A549 (cell line): Measurements from ENCODE around the gene SBF2. TPM values are rescaled to one million over a fixed set of nuclear protein-coding genes. Genes with fewer than 3 reads are reported as not detected.

Experiments used
- ATAC-seq, 2 experiments: fragments of 200-7000 bp in 1 of 2; fragments of >200 bp in 1 of 2; cut with Nextera tagmentation in 1 of 2; cut with Tn5 transposase in 1 of 2; 3 replicates each; pipeline versions ENCODE4 v1.8.0 to v1.9.1; 2018 to 2020; ENCODE audit warnings: mild to moderate bottlenecking in 1 of 2, moderate library complexity in 1 of 2
- CTCF ChIA-PET: fragments of 300-600 bp; sonication (Branson Sonifier 250); formaldehyde crosslinking; extraction: SDS; loops from one replicate; lab custom pipeline; 2021; ENCODE audit warnings: antibody characterized with exemption, inconsistent platforms; lab: Yijun Ruan, JAX
- POLR2A ChIA-PET: fragments of 350-600 bp; formaldehyde crosslinking; extraction: SDS; loops from one replicate; lab custom pipeline; 2021; ENCODE audit warnings: antibody characterized with exemption, inconsistent platforms; lab: Yijun Ruan, JAX
- DNase-seq, 2 experiments: peaks; one replicate each; pipeline versions ENCODE4 v3.0.0 to v3.0.0-alpha.2; 2011 to 2016; ENCODE audit warnings: low read depth in 1 of 2, low spot score in 1 of 2
- FAIRE-seq: peaks from 2 replicates; lab custom pipeline; 2011; peaks lifted over from hg19 to GRCh38; lab: Jason Lieb, UNC
- H3K27ac ChIP-seq, 2 experiments: fragments of >200 bp; sonication (Bioruptor Twin); formaldehyde crosslinking; 3 replicates each; pipeline ENCODE4 v1.5.1; 2016 to 2017
- H3K4me1 ChIP-seq: fragments of >200 bp; sonication (Bioruptor Twin); formaldehyde crosslinking; 3 replicates; pipeline ENCODE4 v1.6.1; 2016
- H3K4me2 ChIP-seq: fragments of >200 bp; sonication (Bioruptor Twin); formaldehyde crosslinking; 3 replicates; pipeline ENCODE4 v1.6.1; 2016
- H3K4me3 ChIP-seq: fragments of >200 bp; sonication (Bioruptor Twin); formaldehyde crosslinking; 3 replicates; pipeline ENCODE4 v1.5.1; 2016
- H3K9me3 ChIP-seq: fragments of >200 bp; sonication (Bioruptor Twin); formaldehyde crosslinking; 3 replicates; pipeline ENCODE4 v1.6.1; 2016
- CHD2 ChIP-seq: fragments of 150-350 bp; IDR thresholded peaks from 2 replicates; pipeline ENCODE4 v1.6.1; 2014; ENCODE audit warnings: low read length; ENCODE audit not compliant: partially characterized antibody
- E2F6 ChIP-seq: IDR thresholded peaks from 2 replicates; pipeline ENCODE4 v1.6.1; 2012; ENCODE audit warnings: low read depth, borderline replicate concordance
- EHMT2 ChIP-seq: fragments of 200-600 bp; sonication (generic); IDR thresholded peaks from 2 replicates; pipeline ENCODE4 v1.6.1; 2016; ENCODE audit warnings: antibody characterized with exemption, low read depth, mild to moderate bottlenecking, moderate library complexity
- ELK1 ChIP-seq: fragments of 150-350 bp; IDR thresholded peaks from 2 replicates; pipeline ENCODE4 v1.6.1; 2014; ENCODE audit warnings: low read depth, mild to moderate bottlenecking, low read length
- FOSL2 ChIP-seq, 2 experiments: fragments of 450-650 bp in 1 of 2; fragments of >200 bp in 1 of 2; sonication (Bioruptor Twin) in 1 of 2; formaldehyde crosslinking; IDR thresholded peaks; 2 replicates each; pipeline versions ENCODE4 v1.5.0 to v1.6.1; 2016 to 2020; ENCODE audit warnings: mild to moderate bottlenecking in 1 of 2, moderate library complexity in 1 of 2
- HOXA7 ChIP-seq: fragments of 250-450 bp; sonication (Bioruptor Pico); IDR thresholded peaks from 2 replicates; pipeline ENCODE4 v1.5.0; 2020; ENCODE audit warnings: mild to moderate bottlenecking, moderate library complexity
- JUNB ChIP-seq: fragments of >200 bp; sonication (Bioruptor Twin); formaldehyde crosslinking; IDR thresholded peaks from 2 replicates; pipeline ENCODE4 v1.6.1; 2016
- KDM1A ChIP-seq: fragments of 200-600 bp; sonication (generic); IDR thresholded peaks from 2 replicates; pipeline ENCODE4 v1.6.1; 2016; ENCODE audit warnings: low read depth, mild to moderate bottlenecking
- KDM5A ChIP-seq: fragments of 200-600 bp; sonication (generic); IDR thresholded peaks from 2 replicates; pipeline ENCODE4 v1.6.1; 2016; ENCODE audit warnings: antibody characterized with exemption, mild to moderate bottlenecking
- MAFK ChIP-seq: fragments of 450-650 bp; IDR thresholded peaks from 2 replicates; pipeline ENCODE4 v1.6.1; 2014; ENCODE audit not compliant: partially characterized antibody
- PHF8 ChIP-seq: fragments of 200-600 bp; sonication (generic); IDR thresholded peaks from 2 replicates; pipeline ENCODE4 v1.6.1; 2016; ENCODE audit warnings: low read depth, mild to moderate bottlenecking, antibody characterized with exemption, moderate library complexity, borderline replicate concordance
- POLR2AphosphoS2 ChIP-seq: conservative IDR thresholded peaks from 2 replicates; pipeline ENCODE4 v1.6.1; 2012; ENCODE audit warnings: low read length, improper control_type of control experiment, inconsistent platforms
- RCOR1 ChIP-seq: fragments of 150-350 bp; IDR thresholded peaks from 2 replicates; pipeline ENCODE4 v1.6.1; 2014; ENCODE audit warnings: antibody characterized with exemption, low read length, low read depth
- RFX5 ChIP-seq: fragments of 450-650 bp; IDR thresholded peaks from 2 replicates; pipeline ENCODE4 v1.7.1; 2014; ENCODE audit warnings: antibody characterized with exemption, mild to moderate bottlenecking, moderate library complexity
- TP53 ChIP-seq: fragments of 250-450 bp; sonication (Bioruptor Pico); IDR thresholded peaks from 2 replicates; pipeline ENCODE4 v1.5.0; 2021; ENCODE audit warnings: mild to moderate bottlenecking, moderate library complexity
- ZFP36 ChIP-seq: fragments of 450-650 bp; IDR thresholded peaks from 2 replicates; pipeline ENCODE4 v1.6.1; 2014; ENCODE audit warnings: borderline replicate concordance; ENCODE audit not compliant: partially characterized antibody
- WGBS: methylation state at CpG from one replicate; pipeline ENCODE4 v1.1.6; 2017; ENCODE audit errors: missing lambda C conversion rate; 5-methylcytosine and 5-hydroxymethylcytosine counted together
- polyA plus RNA-seq, 4 experiments: library from polyadenylated mRNA; depleted of rRNA in 3 of 4; stranded (reverse); fragments of >200 nt; fragmentation: RNase III in 1 of 4; extraction: RNeasy Plus Mini Kit Qiagen cat#74134 plus additional on column Dnase treatment in 1 of 4; gene quantifications; 2 replicates in 3 of 4; 3 replicates in 1 of 4; pipeline ENCODE4 v1.2.3, GENCODE V29; 2011 to 2017
- TF ChIP-seq, protein P1 (sequence below): fragments of 450-650 bp; IDR thresholded peaks from 2 replicates; pipeline ENCODE4 v1.6.1; 2014; ENCODE audit warnings: antibody characterized with exemption
- TF ChIP-seq, protein P2 (sequence below): IDR thresholded peaks from 2 replicates; pipeline ENCODE4 v1.6.1; 2012

The SBF2 gene
- polyA plus RNA-seq, 2 of the 4 experiments (the other 2 are of a cell fraction), result 11.1 to 49.6 TPM

DNA sequence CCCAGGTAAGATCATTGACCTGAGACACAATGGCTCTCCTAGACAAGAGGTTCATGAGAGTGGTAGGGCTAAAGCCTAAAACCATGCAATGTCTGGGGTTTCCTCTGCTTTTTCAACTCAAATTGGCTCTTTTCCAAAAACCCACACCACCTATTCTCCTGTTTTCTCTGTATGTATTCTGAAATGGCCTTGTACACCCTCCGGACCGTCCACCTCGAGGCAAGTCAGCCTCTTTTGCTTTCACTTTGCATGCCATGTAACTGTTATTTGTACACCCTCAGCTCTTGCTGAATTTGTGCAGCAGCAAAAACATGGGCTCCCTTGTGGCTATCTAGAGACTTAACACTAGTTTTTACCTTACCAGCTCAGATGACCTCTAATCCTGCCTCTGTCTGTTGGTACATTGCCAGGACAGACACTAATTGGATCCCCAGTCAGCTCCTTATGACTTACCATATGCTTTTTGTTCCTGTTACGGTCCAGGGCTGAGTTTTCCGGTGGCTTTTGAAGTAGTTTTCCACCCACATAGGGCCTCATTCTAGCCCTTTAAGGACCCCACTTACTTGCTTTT is 288.0 kb downstream of the SBF2 start:
- no peak for FAIRE-seq
- TF ChIP-seq HOXA7 (CRISPR knock-in tag), result no peak
- no peak for TF ChIP-seq CHD2
- no peak for TF ChIP-seq RFX5
- no peak for TF ChIP-seq KDM1A
- no peak for TF ChIP-seq ELK1
- TF ChIP-seq TP53 (CRISPR knock-in tag), result no peak
- WGBS, result 94% methylated on average over 5 of the region's 5 CpGs
- ChIA-PET CTCF (interaction anchor here (0.6 to 1.3 kb wide), 5 partner anchors 33 to 312 kb away, joined by 3 to 4 read pairs (median 3); no protein-coding TSS in a partner anchor), POLR2A (no interaction called here)
- ATAC-seq, result no peak
- Histone ChIP-seq H3K4me2 (no peak overlapping the region), H3K27ac (no peak overlapping the region), H3K4me1 (no peaks in the 10 kb centered on the region), H3K9me3 (peaks cover 37% of the 10 kb centered on the region), H3K4me3 (no peak overlapping the region)
- no peak for DNase-seq

GRCh38 chr11:10004526-10005113 is 289.4 kb downstream of the SBF2 start:
- no peak for FAIRE-seq
- H3K4me3 ChIP-seq, result no peak overlapping the region
- no peak for TF ChIP-seq FOSL2 (IDR thresholded peaks at IDR 0.05)
- TF ChIP-seq FOSL2 (CRISPR knock-in tag; IDR thresholded peaks at IDR 0.05), result no peak
- TF ChIP-seq PHF8, result no peak
- TF ChIP-seq MAFK, result no peak
- no peak for TF ChIP-seq HOXA7 (CRISPR knock-in tag)
- no peak for TF ChIP-seq EHMT2
- TF ChIP-seq, protein P1, sequence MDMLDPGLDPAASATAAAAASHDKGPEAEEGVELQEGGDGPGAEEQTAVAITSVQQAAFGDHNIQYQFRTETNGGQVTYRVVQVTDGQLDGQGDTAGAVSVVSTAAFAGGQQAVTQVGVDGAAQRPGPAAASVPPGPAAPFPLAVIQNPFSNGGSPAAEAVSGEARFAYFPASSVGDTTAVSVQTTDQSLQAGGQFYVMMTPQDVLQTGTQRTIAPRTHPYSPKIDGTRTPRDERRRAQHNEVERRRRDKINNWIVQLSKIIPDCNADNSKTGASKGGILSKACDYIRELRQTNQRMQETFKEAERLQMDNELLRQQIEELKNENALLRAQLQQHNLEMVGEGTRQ, result no peak
- TF ChIP-seq, protein P2, sequence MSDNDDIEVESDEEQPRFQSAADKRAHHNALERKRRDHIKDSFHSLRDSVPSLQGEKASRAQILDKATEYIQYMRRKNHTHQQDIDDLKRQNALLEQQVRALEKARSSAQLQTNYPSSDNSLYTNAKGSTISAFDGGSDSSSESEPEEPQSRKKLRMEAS, result no peak
- no peak for TF ChIP-seq E2F6
- no peak for TF ChIP-seq KDM5A
- TF ChIP-seq RCOR1, result no peak
- no peak for TF ChIP-seq POLR2AphosphoS2
- TF ChIP-seq ZFP36, result no peak
- no peak for TF ChIP-seq JUNB
- CTCF ChIA-PET, result interaction anchor here (0.9 to 1.1 kb wide), 2 partner anchors 32 to 84 kb away, joined by 3 read pairs; no protein-coding TSS in a partner anchor
- POLR2A ChIA-PET, result interaction anchor here (0.6 to 0.7 kb wide), 2 partner anchors 64 to 245 kb away, joined by 3 to 5 read pairs; no protein-coding TSS in a partner anchor
- no peaks in the 10 kb centered on the region for H3K4me1 ChIP-seq
- peaks cover 27% of the 10 kb centered on the region for H3K9me3 ChIP-seq
- no peak for DNase-seq
- H3K27ac ChIP-seq, result no peak overlapping the region
- WGBS, result 93% methylated on average over 1 of the region's 1 CpG
- no peak for ATAC-seq
- H3K4me2 ChIP-seq, result no peak overlapping the region

GRCh38 chr11:10002221-10002620 is 291.8 kb downstream of the SBF2 start:
- DNase-seq (no peak), ATAC-seq (no peak), FAIRE-seq (no peak)
- CTCF ChIA-PET, result no interaction called here
- no peaks in the 10 kb centered on the region for H3K4me1 ChIP-seq
- no peak overlapping the region for H3K4me2 ChIP-seq
- TF ChIP-seq MAFK (no peak), FOSL2 (IDR thresholded peaks at IDR 0.05) (no peak), FOSL2 (CRISPR knock-in tag; IDR thresholded peaks at IDR 0.05) (peak; percentile 50; the same call in 1 of the 2 replicates), ELK1 (no peak)
- no peak overlapping the region for H3K27ac ChIP-seq
- H3K4me3 ChIP-seq, result no peak overlapping the region
- peaks cover 13% of the 10 kb centered on the region; the same call in 2 of the 3 replicates for H3K9me3 ChIP-seq
- WGBS, result 92% methylated on average over 1 of the region's 1 CpG
- POLR2A ChIA-PET, result no interaction called here
